BLaER1 (cell line): ENCODE measurements around the gene C16orf89.

Source experiments
- H3K27ac ChIP-seq: shearing (Covaris generic); formaldehyde crosslinking; 2 replicates; pipeline ENCODE4 v1.8.1; 2022
- H3K27me3 ChIP-seq: shearing (Covaris generic); formaldehyde crosslinking; 2 replicates; pipeline ENCODE4 v1.8.1; 2022
- H3K36me3 ChIP-seq: shearing (Covaris generic); formaldehyde crosslinking; 2 replicates; pipeline ENCODE4 v1.8.1; 2022
- H3K4me1 ChIP-seq: shearing (Covaris generic); formaldehyde crosslinking; 2 replicates; pipeline ENCODE4 v1.8.1; 2022
- H3K4me2 ChIP-seq: shearing (Covaris generic); formaldehyde crosslinking; 2 replicates; pipeline ENCODE4 v1.8.1; 2022
- H3K4me3 ChIP-seq: shearing (Covaris generic); formaldehyde crosslinking; 2 replicates; pipeline ENCODE4 v1.8.1; 2022
- H3K9ac ChIP-seq: shearing (Covaris generic); formaldehyde crosslinking; 2 replicates; pipeline ENCODE4 v1.8.1; 2022
- H3K9me3 ChIP-seq: shearing (Covaris generic); formaldehyde crosslinking; 2 replicates; pipeline ENCODE4 v1.8.1; 2022
- H4K20me1 ChIP-seq: shearing (Covaris generic); formaldehyde crosslinking; 2 replicates; pipeline ENCODE4 v1.8.1; 2022
- Cebpa-rat ChIP-seq: shearing (Covaris generic); IDR thresholded peaks from 2 replicates; pipeline ENCODE4 v1.8.1; 2022

Gene C16orf89

GRCh38 chr16:5003211-5003610, 62.5 kb downstream of the C16orf89 start:
- no peaks in the 10 kb centered on the region for H3K36me3 ChIP-seq
- peaks cover 15% of the 10 kb centered on the region for H3K4me1 ChIP-seq
- no peak overlapping the region for H3K4me2 ChIP-seq
- H3K4me3 ChIP-seq: no peak overlapping the region
- no peaks in the 10 kb centered on the region for H3K27me3 ChIP-seq
- no peak overlapping the region for H3K9ac ChIP-seq
- H3K9me3 ChIP-seq: no peaks in the 10 kb centered on the region
- H3K27ac ChIP-seq: no peak overlapping the region
- TF ChIP-seq Cebpa-rat: no peak
- H4K20me1 ChIP-seq: no peaks in the 10 kb centered on the region

- H3K9ac ChIP-seq: no peak overlapping the region
- no peak for TF ChIP-seq Cebpa-rat
- H3K36me3 ChIP-seq: no peaks in the 10 kb centered on the region
- H3K4me1 ChIP-seq: peaks cover 15% of the 10 kb centered on the region
- no peak overlapping the region for H3K27ac ChIP-seq
- H3K27me3 ChIP-seq: no peaks in the 10 kb centered on the region
- H3K4me2 ChIP-seq: no peak overlapping the region
- H3K4me3 ChIP-seq: no peak overlapping the region
- no peaks in the 10 kb centered on the region for H4K20me1 ChIP-seq
- H3K9me3 ChIP-seq: no peaks in the 10 kb centered on the region
These were observed 63.0 kb downstream of the C16orf89 start for GRCh38 chr16:5002699-5003143.

GRCh38 chr16:5001986-5002385, 63.8 kb downstream of the C16orf89 start:
- peak overlapping the region; percentile 46 for H3K4me2 ChIP-seq
- H3K9ac ChIP-seq: no peak overlapping the region
- no peaks in the 10 kb centered on the region for H3K36me3 ChIP-seq
- no peak overlapping the region for H3K4me3 ChIP-seq
- TF ChIP-seq Cebpa-rat: no peak
- H3K27me3 ChIP-seq: no peaks in the 10 kb centered on the region
- H3K4me1 ChIP-seq: peaks cover 15% of the 10 kb centered on the region
- H3K9me3 ChIP-seq: no peaks in the 10 kb centered on the region
- H4K20me1 ChIP-seq: no peaks in the 10 kb centered on the region
- no peak overlapping the region for H3K27ac ChIP-seq

GRCh38 chr16:5001571-5001970, 64.2 kb downstream of the C16orf89 start:
- H3K36me3 ChIP-seq: no peaks in the 10 kb centered on the region
- H3K9me3 ChIP-seq: no peaks in the 10 kb centered on the region
- no peaks in the 10 kb centered on the region for H3K27me3 ChIP-seq
- TF ChIP-seq Cebpa-rat: no peak
- peak overlapping the region; percentile 46 for H3K4me2 ChIP-seq
- no peak overlapping the region for H3K27ac ChIP-seq
- peaks cover 15% of the 10 kb centered on the region for H3K4me1 ChIP-seq
- H3K4me3 ChIP-seq: no peak overlapping the region
- no peaks in the 10 kb centered on the region for H4K20me1 ChIP-seq
- no peak overlapping the region for H3K9ac ChIP-seq

- no peaks in the 10 kb centered on the region for H3K9me3 ChIP-seq
- H3K36me3 ChIP-seq: no peaks in the 10 kb centered on the region
- no peak overlapping the region for H3K27ac ChIP-seq
- H3K4me3 ChIP-seq: no peak overlapping the region
- no peaks in the 10 kb centered on the region for H3K27me3 ChIP-seq
- H4K20me1 ChIP-seq: no peaks in the 10 kb centered on the region
- TF ChIP-seq Cebpa-rat: no peak
- H3K4me1 ChIP-seq: peaks cover 15% of the 10 kb centered on the region
- peak overlapping the region; percentile 46; the same call in 1 of the 2 replicates for H3K4me2 ChIP-seq
- H3K9ac ChIP-seq: no peak overlapping the region
These were observed 65.2 kb downstream of the C16orf89 start for GRCh38 chr16:5000573-5001001.

GRCh38 chr16:4994719-4995434, 70.9 kb downstream of the C16orf89 start:
- Histone ChIP-seq H3K36me3 (no peaks in the 10 kb centered on the region), H3K9ac (no peak overlapping the region), H4K20me1 (no peaks in the 10 kb centered on the region), H3K4me1 (no peaks in the 10 kb centered on the region), H3K4me2 (no peak overlapping the region), H3K9me3 (no peaks in the 10 kb centered on the region), H3K27me3 (no peaks in the 10 kb centered on the region), H3K4me3 (no peak overlapping the region), H3K27ac (no peak overlapping the region)
- no peak for TF ChIP-seq Cebpa-rat
